Measurements from ENCODE around the gene REXO1.

Gene REXO1

GRCh38 chr19:1790054-1790792, 58.1 kb downstream of the REXO1 start:
- DNase-seq (ENCODE audit: low spot score): no peak

GRCh38 chr19:1789261-1790041, 58.8 kb downstream of the REXO1 start:
- no peak for DNase-seq (ENCODE audit: low spot score)

- DNase-seq (ENCODE audit: low spot score): no peak
Observed at GRCh38 chr19:1787116-1787515, 61.2 kb downstream of the REXO1 start.

GRCh38 chr19:1786668-1787067, 61.6 kb downstream of the REXO1 start:
- no peak for DNase-seq (ENCODE audit: low spot score)

- no peak for DNase-seq (ENCODE audit: low spot score)
Observed at GRCh38 chr19:1785310-1785709, 63.0 kb downstream of the REXO1 start.

GRCh38 chr19:1783874-1784273, 64.4 kb downstream of the REXO1 start:
- no peak for DNase-seq (ENCODE audit: low spot score)

- no peak for DNase-seq (ENCODE audit: low spot score)
Observed at GRCh38 chr19:1783354-1783753, 64.9 kb downstream of the REXO1 start.

GRCh38 chr19:1782521-1782920, 65.8 kb downstream of the REXO1 start:
- DNase-seq (ENCODE audit: low spot score): no peak

GRCh38 chr19:1780272-1780958, 67.9 kb downstream of the REXO1 start:
- no peak for DNase-seq (ENCODE audit: low spot score)

GRCh38 chr19:1779574-1779973, 68.7 kb downstream of the REXO1 start:
- DNase-seq (ENCODE audit: low spot score): no peak

- no peak for DNase-seq (ENCODE audit: low spot score)
Observed at GRCh38 chr19:1777149-1777548, 71.1 kb downstream of the REXO1 start.

- DNase-seq (ENCODE audit: low spot score): no peak
Observed at GRCh38 chr19:1776606-1777147, 71.6 kb downstream of the REXO1 start.

- DNase-seq (ENCODE audit: low spot score): no peak
Observed at GRCh38 chr19:1775951-1776605, 72.2 kb downstream of the REXO1 start.

- no peak for DNase-seq (ENCODE audit: low spot score)
Observed at GRCh38 chr19:1774989-1775772, 73.1 kb downstream of the REXO1 start.

GRCh38 chr19:1773184-1773583, 75.1 kb downstream of the REXO1 start:
- DNase-seq (ENCODE audit: low spot score): no peak

GRCh38 chr19:1770866-1771576, 77.3 kb downstream of the REXO1 start:
- DNase-seq (ENCODE audit: low spot score): no peak

GRCh38 chr19:1769645-1769985, 78.7 kb downstream of the REXO1 start:
- DNase-seq (ENCODE audit: low spot score): no peak

- DNase-seq (ENCODE audit: low spot score): no peak
Observed at GRCh38 chr19:1768918-1769644, 79.2 kb downstream of the REXO1 start.

- no peak for DNase-seq (ENCODE audit: low spot score)
Observed at GRCh38 chr19:1768248-1768647, 80.0 kb downstream of the REXO1 start.

GRCh38 chr19:1767464-1767933, 80.8 kb downstream of the REXO1 start:
- DNase-seq (ENCODE audit: low spot score): peak; percentile 12

Data from Ammon's horn (tissue), 1 donor.